Keratinocyte (primary cell): ENCODE data around the gene PUS1. TPM values are rescaled to one million over a fixed set of nuclear protein-coding genes. Genes with fewer than 3 reads are reported as not detected.

ENCODE experiments used
- DNase-seq: peaks from one replicate; pipeline ENCODE4 v3.0.0-alpha.2; 2011; ENCODE audit warnings: low read depth, missing footprints, low spot score
- FAIRE-seq: peaks from 2 replicates; lab custom pipeline; 2011; peaks lifted over from hg19 to GRCh38; lab: Jason Lieb, UNC
- H2AFZ ChIP-seq: 2 replicates; pipeline ENCODE4 v1.6.0; 2012; ENCODE audit warnings: low read length, control low read depth, inconsistent platforms; ENCODE audit not compliant: control insufficient read depth
- H3K27ac ChIP-seq: 2 replicates; pipeline ENCODE4 v1.5.1; 2011; ENCODE audit warnings: low read length; ENCODE audit not compliant: control insufficient read depth, insufficient read depth
- H3K27me3 ChIP-seq: 3 replicates; pipeline ENCODE4 v1.6.0; 2011; ENCODE audit warnings: low read length; ENCODE audit not compliant: control insufficient read depth, insufficient read depth; ENCODE audit errors: extremely low read depth
- H3K36me3 ChIP-seq, 2 experiments: 2 replicates in 1 of 2; 3 replicates in 1 of 2; pipeline ENCODE4 v1.5.1; 2011; ENCODE audit warnings: low read length in 2 of 2, mild to moderate bottlenecking in 1 of 2; ENCODE audit not compliant: control insufficient read depth in 2 of 2, insufficient read depth in 2 of 2; ENCODE audit errors: extremely low read depth in 1 of 2
- H3K4me1 ChIP-seq: 3 replicates; pipeline ENCODE4 v1.5.1; 2011; ENCODE audit warnings: low read length; ENCODE audit not compliant: control insufficient read depth, insufficient read depth; ENCODE audit errors: extremely low read depth
- H3K4me2 ChIP-seq: 3 replicates; pipeline ENCODE4 v1.6.0; 2011; ENCODE audit warnings: low read depth, low read length; ENCODE audit not compliant: control insufficient read depth, insufficient read depth; ENCODE audit errors: extremely low read depth
- H3K4me3 ChIP-seq, 3 experiments: fragments of 200-600 bp in 1 of 3; sonication (generic) in 1 of 3; 2 replicates in 2 of 3; 3 replicates in 1 of 3; pipeline ENCODE4 v1.5.1; 2011 to 2016; ENCODE audit warnings: low read length in 3 of 3, mild to moderate bottlenecking in 3 of 3, control low read depth in 2 of 3, inconsistent platforms in 1 of 3, low read depth in 1 of 3, mixed read lengths in 1 of 3, mixed run types in 1 of 3, moderate library complexity in 1 of 3; ENCODE audit not compliant: control insufficient read depth in 2 of 3, insufficient read depth in 2 of 3; ENCODE audit errors: extremely low read depth in 1 of 3
- H3K79me2 ChIP-seq: 2 replicates; pipeline ENCODE4 v1.6.0; 2012; ENCODE audit warnings: low read length; ENCODE audit not compliant: control insufficient read depth, insufficient read depth
- H3K9ac ChIP-seq: 3 replicates; pipeline ENCODE4 v1.6.0; 2011; ENCODE audit warnings: low read length; ENCODE audit not compliant: control insufficient read depth, insufficient read depth; ENCODE audit errors: extremely low read depth
- H3K9me1 ChIP-seq: 3 replicates; pipeline ENCODE4 v1.6.0; 2011; ENCODE audit warnings: low read length; ENCODE audit not compliant: control insufficient read depth, insufficient read depth; ENCODE audit errors: extremely low read depth
- H3K9me3 ChIP-seq: 2 replicates; pipeline ENCODE4 v1.5.1; 2012; ENCODE audit warnings: low read depth, low read length; ENCODE audit not compliant: control insufficient read depth
- H4K20me1 ChIP-seq: 3 replicates; pipeline ENCODE4 v1.6.0; 2011; ENCODE audit warnings: low read length; ENCODE audit not compliant: control insufficient read depth, insufficient read depth; ENCODE audit errors: extremely low read depth
- EZH2 ChIP-seq: IDR thresholded peaks from one replicate; pipeline ENCODE4 v1.6.1; 2012; ENCODE audit warnings: inconsistent platforms, mild to moderate bottlenecking, low read length, moderate library complexity
- dilution Hi-C: fragments of 300-500 bp; cut with MboI; formaldehyde crosslinking; loops from one replicate; pipeline ENCODE4 v1.7.0; 2020; ENCODE audit warnings: low sequenced_read_pairs; ENCODE audit not compliant: extremely low pct_ligation_motif_present
- polyA plus RNA-seq, 5 experiments: library from polyadenylated mRNA; depleted of rRNA in 3 of 5; stranded (reverse) in 3 of 5; stranded (forward) in 1 of 5; unstranded in 1 of 5; fragments of >200 nt; gene quantifications; 1 replicate in 1 of 5; 2 replicates in 3 of 5; 3 replicates in 1 of 5; pipeline versions ENCODE4 v1.2.1 to v1.2.3, GENCODE V29; 2011 to 2012; ENCODE audit warnings: missing spikeins in 2 of 5, low read depth in 1 of 5, low replicate concordance in 1 of 5
- TF ChIP-seq, protein P1 (sequence below), 3 experiments: IDR thresholded peaks in 1 of 3; conservative IDR thresholded peaks in 1 of 3; optimal IDR thresholded peaks in 1 of 3; 2 replicates in 2 of 3; 3 replicates in 1 of 3; pipeline versions ENCODE3 to v1.5.1; 2011; ENCODE audit warnings: low read length in 3 of 3, mild to moderate bottlenecking in 3 of 3, moderate library complexity in 2 of 3, control low read depth in 1 of 3, inconsistent platforms in 1 of 3; ENCODE audit not compliant: insufficient read depth in 2 of 3; ENCODE audit errors: extremely low read depth in 1 of 3

PUS1 gene
- polyA plus RNA-seq, 1 donor (not counting 4 experiments of a cell fraction or from before 2014, with no cell fraction given) = 25.8 TPM

DNA sequence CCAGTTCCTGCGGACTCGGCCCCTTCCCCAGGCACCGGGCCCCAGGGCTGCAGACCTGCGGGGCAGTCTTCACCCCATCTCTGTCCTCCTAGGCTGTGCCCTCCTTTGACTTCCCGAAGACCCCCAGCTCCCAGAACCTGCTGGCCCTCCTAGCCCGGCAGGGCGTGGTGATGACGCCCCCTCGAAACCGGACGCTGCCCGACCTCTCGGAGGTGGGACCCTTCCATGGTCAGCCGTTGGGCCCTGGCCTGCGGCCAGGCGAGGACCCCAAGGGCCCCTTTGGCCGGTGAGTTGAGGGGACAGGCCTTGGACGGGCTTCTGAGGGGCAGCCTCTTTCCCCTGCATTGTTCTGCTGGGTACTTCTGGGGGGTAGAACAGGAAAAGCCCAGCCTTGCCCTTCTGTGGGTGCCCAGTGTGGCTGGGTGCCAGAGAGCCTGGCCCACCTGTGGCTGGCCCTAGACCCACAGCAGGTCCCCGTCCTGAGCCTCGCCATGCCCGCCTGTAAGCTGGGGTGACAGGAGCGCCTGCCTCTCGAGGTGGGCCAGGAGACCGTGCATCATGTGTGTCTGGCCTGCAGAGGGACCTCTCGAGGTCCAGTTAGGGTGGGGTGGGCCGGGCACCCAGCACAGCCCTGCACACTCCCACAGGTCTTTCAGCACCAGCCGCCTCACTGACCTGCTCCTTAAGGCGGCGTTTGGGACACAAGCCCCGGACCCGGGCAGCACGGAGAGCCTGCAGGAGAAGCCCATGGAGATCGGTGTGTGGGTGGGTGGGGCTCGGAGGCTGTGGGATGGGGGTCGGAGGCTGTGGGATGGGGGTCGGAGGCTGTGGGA is 12.6 kb upstream of the PUS1 start:
- H3K9me1 ChIP-seq = no peaks in the 10 kb centered on the region
- no peaks in the 10 kb centered on the region for H3K79me2 ChIP-seq
- H4K20me1 ChIP-seq = no peaks in the 10 kb centered on the region
- TF ChIP-seq EZH2 = no peak
- TF ChIP-seq, protein P1, sequence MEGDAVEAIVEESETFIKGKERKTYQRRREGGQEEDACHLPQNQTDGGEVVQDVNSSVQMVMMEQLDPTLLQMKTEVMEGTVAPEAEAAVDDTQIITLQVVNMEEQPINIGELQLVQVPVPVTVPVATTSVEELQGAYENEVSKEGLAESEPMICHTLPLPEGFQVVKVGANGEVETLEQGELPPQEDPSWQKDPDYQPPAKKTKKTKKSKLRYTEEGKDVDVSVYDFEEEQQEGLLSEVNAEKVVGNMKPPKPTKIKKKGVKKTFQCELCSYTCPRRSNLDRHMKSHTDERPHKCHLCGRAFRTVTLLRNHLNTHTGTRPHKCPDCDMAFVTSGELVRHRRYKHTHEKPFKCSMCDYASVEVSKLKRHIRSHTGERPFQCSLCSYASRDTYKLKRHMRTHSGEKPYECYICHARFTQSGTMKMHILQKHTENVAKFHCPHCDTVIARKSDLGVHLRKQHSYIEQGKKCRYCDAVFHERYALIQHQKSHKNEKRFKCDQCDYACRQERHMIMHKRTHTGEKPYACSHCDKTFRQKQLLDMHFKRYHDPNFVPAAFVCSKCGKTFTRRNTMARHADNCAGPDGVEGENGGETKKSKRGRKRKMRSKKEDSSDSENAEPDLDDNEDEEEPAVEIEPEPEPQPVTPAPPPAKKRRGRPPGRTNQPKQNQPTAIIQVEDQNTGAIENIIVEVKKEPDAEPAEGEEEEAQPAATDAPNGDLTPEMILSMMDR (optimal IDR thresholded peaks at IDR 0.05 in 1 of 3, IDR thresholded peaks at IDR 0.05 in 1 of 3, conservative IDR thresholded peaks at IDR 0.05 in 1 of 3; ENCODE audit: extremely low read depth in 1 of 3, insufficient read depth in 2 of 3, low read length in 3 of 3) = no peak
- no peak overlapping the region for H3K9ac ChIP-seq
- H3K9me3 ChIP-seq = no peaks in the 10 kb centered on the region
- H3K27ac ChIP-seq = no peak overlapping the region
- no peak for FAIRE-seq
- H3K4me1 ChIP-seq = no peaks in the 10 kb centered on the region
- H3K27me3 ChIP-seq = no peaks in the 10 kb centered on the region
- no peak overlapping the region for H3K4me3 ChIP-seq
- no peak overlapping the region for H3K4me2 ChIP-seq
- H2AFZ ChIP-seq = no peak overlapping the region
- H3K36me3 ChIP-seq = peaks cover 0 to 33% of the 10 kb centered on the region in 2 experiments
- dilution Hi-C loops = no loop called here
- no peak for DNase-seq

DNA sequence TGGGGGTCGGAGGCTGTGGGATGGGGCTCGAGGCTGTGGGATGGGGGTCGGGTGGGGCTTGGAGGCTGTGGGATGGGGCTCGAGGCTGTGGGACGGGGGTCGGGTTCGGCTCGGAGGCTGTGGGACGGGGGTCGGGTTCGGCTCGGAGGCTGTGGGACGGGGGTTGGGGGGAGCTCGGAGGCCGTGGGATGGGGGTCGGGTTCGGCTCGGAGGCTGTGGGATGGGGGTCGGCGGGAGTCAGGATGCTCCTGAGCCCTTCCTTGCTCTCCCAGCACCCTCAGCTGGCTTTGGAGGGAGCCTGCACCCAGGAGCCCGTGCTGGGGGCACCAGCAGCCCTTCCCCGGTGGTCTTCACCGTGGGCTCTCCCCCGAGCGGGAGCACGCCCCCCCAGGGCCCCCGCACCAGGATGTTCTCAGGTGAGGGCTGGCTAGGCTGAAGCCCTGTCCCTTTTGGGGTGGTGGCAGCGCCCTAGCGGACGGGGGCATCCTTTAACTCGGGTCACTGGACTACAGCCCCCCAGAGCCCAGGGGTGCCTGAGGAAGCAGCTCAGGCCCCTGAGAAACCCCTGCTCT is 11.9 kb upstream of the PUS1 start:
- Histone ChIP-seq H3K4me3 (no peak overlapping the region), H4K20me1 (no peaks in the 10 kb centered on the region), H3K4me1 (no peaks in the 10 kb centered on the region), H3K4me2 (no peak overlapping the region), H3K27ac (no peak overlapping the region), H3K9ac (no peak overlapping the region), H2AFZ (no peak overlapping the region), H3K79me2 (no peaks in the 10 kb centered on the region), H3K9me1 (no peaks in the 10 kb centered on the region), H3K27me3 (no peaks in the 10 kb centered on the region), H3K9me3 (no peaks in the 10 kb centered on the region), H3K36me3 (peaks cover 0 to 28% of the 10 kb centered on the region in 2 experiments)
- dilution Hi-C loops = no loop called here
- no peak for DNase-seq
- FAIRE-seq = no peak
- TF ChIP-seq EZH2 = no peak
- TF ChIP-seq, protein P1 (optimal IDR thresholded peaks at IDR 0.05 in 1 of 3, IDR thresholded peaks at IDR 0.05 in 1 of 3, conservative IDR thresholded peaks at IDR 0.05 in 1 of 3; ENCODE audit: extremely low read depth in 1 of 3, insufficient read depth in 2 of 3, low read length in 3 of 3) = no peak
